ENCODE results near the gene SLIT3. TPM values are rescaled to one million over a fixed set of nuclear protein-coding genes. Genes with fewer than 3 reads are reported as not detected.

The SLIT3 gene
- total and polyA plus RNA-seq, 4 donors: 4.6 to 48.5 (median 19.8) TPM

DNA sequence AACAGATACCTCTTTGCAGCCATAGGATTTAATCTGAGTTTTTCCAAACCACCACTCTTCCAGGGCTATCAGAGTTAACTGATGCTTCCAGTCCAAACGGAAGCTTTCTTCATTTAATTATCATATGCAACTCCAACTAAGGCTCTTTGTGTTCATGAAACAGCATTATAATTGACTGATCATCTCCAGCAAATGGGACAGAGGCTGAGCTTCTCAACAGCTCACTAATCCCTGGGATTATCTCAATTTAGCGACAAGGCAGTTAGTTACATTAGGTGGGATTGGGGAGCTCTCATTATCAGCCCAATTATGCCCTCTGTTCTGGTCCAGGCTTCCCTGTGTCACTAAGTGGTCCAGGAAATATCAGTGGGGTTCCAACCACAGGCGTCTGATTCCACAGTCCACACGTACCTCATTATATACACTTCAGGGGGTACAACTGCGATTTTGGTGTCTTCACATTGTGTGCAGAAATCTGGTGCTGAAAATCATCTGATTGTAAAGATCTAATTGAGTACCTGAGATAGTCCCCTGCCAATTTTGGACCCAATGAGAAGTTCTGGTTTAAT lies 408.2 kb downstream of the SLIT3 start:
- peaks cover 0 to 29% (median 0%) of the 10 kb centered on the region in 3 donors for H3K27me3 ChIP-seq (ENCODE audit: control insufficient read depth in 3 of 3, insufficient read depth in 3 of 3, low read length in 2 of 3)
- H3K4me3 ChIP-seq: no peak overlapping the region
- H3K9ac ChIP-seq (ENCODE audit: insufficient read depth in 1 of 2, low read length in 2 of 2): no peak overlapping the region
- WGBS, 2 donors: 78 to 80% methylated on average over 5 of the region's 5 CpGs
- no peaks in the 10 kb centered on the region for H3K36me3 ChIP-seq (ENCODE audit: control insufficient read depth in 4 of 4, insufficient read depth in 4 of 4, low read length in 4 of 4)
- TF ChIP-seq, protein P1, sequence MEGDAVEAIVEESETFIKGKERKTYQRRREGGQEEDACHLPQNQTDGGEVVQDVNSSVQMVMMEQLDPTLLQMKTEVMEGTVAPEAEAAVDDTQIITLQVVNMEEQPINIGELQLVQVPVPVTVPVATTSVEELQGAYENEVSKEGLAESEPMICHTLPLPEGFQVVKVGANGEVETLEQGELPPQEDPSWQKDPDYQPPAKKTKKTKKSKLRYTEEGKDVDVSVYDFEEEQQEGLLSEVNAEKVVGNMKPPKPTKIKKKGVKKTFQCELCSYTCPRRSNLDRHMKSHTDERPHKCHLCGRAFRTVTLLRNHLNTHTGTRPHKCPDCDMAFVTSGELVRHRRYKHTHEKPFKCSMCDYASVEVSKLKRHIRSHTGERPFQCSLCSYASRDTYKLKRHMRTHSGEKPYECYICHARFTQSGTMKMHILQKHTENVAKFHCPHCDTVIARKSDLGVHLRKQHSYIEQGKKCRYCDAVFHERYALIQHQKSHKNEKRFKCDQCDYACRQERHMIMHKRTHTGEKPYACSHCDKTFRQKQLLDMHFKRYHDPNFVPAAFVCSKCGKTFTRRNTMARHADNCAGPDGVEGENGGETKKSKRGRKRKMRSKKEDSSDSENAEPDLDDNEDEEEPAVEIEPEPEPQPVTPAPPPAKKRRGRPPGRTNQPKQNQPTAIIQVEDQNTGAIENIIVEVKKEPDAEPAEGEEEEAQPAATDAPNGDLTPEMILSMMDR (IDR thresholded peaks at IDR 0.05; ENCODE audit: control extremely low read depth, extremely low read depth): no peak
- ATAC-seq (ENCODE audit: insufficient read depth, low FRiP score) (no peak), DNase-seq (no peak)
- no peaks in the 10 kb centered on the region for H3K4me1 ChIP-seq (ENCODE audit: control insufficient read depth in 5 of 5, insufficient read depth in 5 of 5, low read length in 5 of 5)
- no peak overlapping the region for H3K27ac ChIP-seq (ENCODE audit: low read depth in 1 of 2, low read length in 1 of 2)
- no peaks in the 10 kb centered on the region for H3K9me3 ChIP-seq (ENCODE audit: control insufficient read depth in 4 of 4, insufficient read depth in 3 of 4, low read length in 3 of 4)

DNA sequence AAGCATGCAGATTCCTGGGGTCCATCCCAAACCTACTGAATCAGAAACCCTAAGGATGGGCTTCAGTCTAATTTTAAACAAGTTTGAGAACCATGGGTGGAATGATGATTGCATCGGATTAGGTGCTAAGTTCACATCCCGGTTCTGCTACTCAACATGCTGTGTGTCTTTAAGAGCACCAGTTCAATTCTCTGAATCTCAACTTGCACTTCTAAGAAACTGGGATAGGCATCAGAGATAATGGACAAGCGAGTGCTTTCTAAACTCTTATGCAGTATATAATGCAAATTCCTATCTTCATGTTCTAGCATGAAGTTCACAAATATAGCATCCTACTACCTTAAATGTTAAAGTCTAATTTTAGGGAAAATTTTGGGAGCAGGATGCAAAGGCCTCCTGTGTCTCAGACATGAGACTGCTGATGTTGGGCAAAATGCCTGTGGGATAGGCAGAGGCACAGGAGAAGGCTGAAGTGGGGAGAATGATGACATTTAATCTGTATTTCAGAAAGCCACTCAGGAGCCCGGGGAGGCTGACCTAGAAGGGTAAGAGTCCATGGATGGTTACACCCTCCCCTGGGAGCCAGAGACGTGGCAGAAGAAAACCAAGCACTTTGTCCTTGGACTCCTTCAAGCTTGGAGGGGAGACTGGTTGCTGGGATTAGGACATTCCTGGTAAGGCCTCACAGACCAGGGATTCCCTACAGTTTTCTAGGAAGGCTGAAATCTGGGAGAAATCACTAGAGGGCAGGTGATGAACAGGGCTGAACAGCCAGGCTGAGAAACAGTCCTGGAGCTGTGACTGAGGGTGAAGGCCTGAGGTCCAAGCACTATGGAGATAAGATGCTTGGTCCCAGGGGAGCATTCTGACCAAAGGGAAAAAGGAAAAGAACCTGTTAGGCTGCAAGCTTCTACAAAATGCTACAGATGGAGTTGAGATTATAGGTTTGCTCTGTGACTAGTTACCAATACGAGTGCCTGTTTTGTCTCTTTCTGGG lies 409.8 kb downstream of the SLIT3 start:
- ATAC-seq (ENCODE audit: insufficient read depth, low FRiP score) (no peak), DNase-seq (no peak)
- TF ChIP-seq, protein P1 (IDR thresholded peaks at IDR 0.05; ENCODE audit: control extremely low read depth, extremely low read depth): no peak
- Histone ChIP-seq H3K36me3 (ENCODE audit: control insufficient read depth in 4 of 4, insufficient read depth in 4 of 4, low read length in 4 of 4) (no peaks in the 10 kb centered on the region), H3K4me1 (ENCODE audit: control insufficient read depth in 5 of 5, insufficient read depth in 5 of 5, low read length in 5 of 5) (peaks cover 0 to 10% (median 2%) of the 10 kb centered on the region in 5 donors), H3K4me3 (no peak overlapping the region), H3K9me3 (ENCODE audit: control insufficient read depth in 4 of 4, insufficient read depth in 3 of 4, low read length in 3 of 4) (no peaks in the 10 kb centered on the region), H3K27me3 (ENCODE audit: control insufficient read depth in 3 of 3, insufficient read depth in 3 of 3, low read length in 2 of 3) (peaks cover 0 to 22% (median 3%) of the 10 kb centered on the region in 3 donors), H3K9ac (ENCODE audit: insufficient read depth in 1 of 2, low read length in 2 of 2) (no peak overlapping the region), H3K27ac (ENCODE audit: low read depth in 1 of 2, low read length in 1 of 2) (no peak overlapping the region)
- WGBS, 2 donors: 82% methylated on average over 6 of the region's 6 CpGs

DNA sequence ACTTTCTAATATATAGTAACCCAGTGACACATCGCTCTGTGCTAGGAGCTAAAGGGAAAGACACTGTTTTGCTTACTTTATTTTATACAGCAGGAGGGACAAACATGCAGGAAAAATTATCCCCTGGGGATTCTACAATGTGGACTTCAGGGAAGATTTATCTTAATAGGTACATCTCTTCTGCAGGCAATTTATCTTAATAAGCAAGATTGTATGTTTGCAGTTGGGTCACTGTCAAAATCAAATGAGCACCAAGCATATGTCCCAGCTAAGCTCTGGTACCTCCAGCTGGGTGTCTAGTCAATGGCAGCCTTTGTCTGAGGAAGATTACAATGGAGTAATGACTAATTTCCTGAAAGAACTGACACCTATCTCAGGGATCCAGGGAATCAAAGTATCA lies 411.9 kb downstream of the SLIT3 start:
- TF ChIP-seq, protein P1 (IDR thresholded peaks at IDR 0.05; ENCODE audit: control extremely low read depth, extremely low read depth): no peak
- H3K36me3 ChIP-seq (ENCODE audit: control insufficient read depth in 4 of 4, insufficient read depth in 4 of 4, low read length in 4 of 4): no peaks in the 10 kb centered on the region
- H3K9ac ChIP-seq (ENCODE audit: insufficient read depth in 1 of 2, low read length in 2 of 2): no peak overlapping the region
- no peaks in the 10 kb centered on the region for H3K9me3 ChIP-seq (ENCODE audit: control insufficient read depth in 4 of 4, insufficient read depth in 3 of 4, low read length in 3 of 4)
- no peak overlapping the region for H3K4me3 ChIP-seq
- WGBS, 2 donors: 100% methylated on average over 1 of the region's 1 CpG
- H3K4me1 ChIP-seq (ENCODE audit: control insufficient read depth in 5 of 5, insufficient read depth in 5 of 5, low read length in 5 of 5): peaks cover 0 to 28% (median 6%) of the 10 kb centered on the region in 5 donors
- DNase-seq (no peak), ATAC-seq (ENCODE audit: insufficient read depth, low FRiP score) (no peak)
- H3K27me3 ChIP-seq (ENCODE audit: control insufficient read depth in 3 of 3, insufficient read depth in 3 of 3, low read length in 2 of 3): peaks cover 0 to 13% (median 4%) of the 10 kb centered on the region in 3 donors
- H3K27ac ChIP-seq (ENCODE audit: low read depth in 1 of 2, low read length in 1 of 2): no peak overlapping the region
